Liver (tissue), 9 donors: ENCODE data around the gene TDRD7. TPM values are rescaled to one million over a fixed set of nuclear protein-coding genes. Genes with fewer than 3 reads are reported as not detected.

Experiments
- DNase-seq: peaks from one replicate; pipeline ENCODE4 v3.0.0-alpha.2; 2017; ENCODE audit warnings: low spot score
- H3K27ac ChIP-seq, 2 donors: one replicate each; pipeline ENCODE4 v1.7.0; 2013; ENCODE audit warnings: inconsistent platforms in 2 of 2, low read length in 2 of 2, control low read depth in 1 of 2, low read depth in 1 of 2, mild to moderate bottlenecking in 1 of 2
- H3K27me3 ChIP-seq, 4 donors: one replicate each; pipeline versions ENCODE4 v1.6.1 to v1.7.0; 2013; ENCODE audit warnings: low read length in 3 of 4, inconsistent platforms in 1 of 4, mild to moderate bottlenecking in 1 of 4, moderate library complexity in 1 of 4; ENCODE audit not compliant: control insufficient read depth in 4 of 4, insufficient read depth in 4 of 4
- H3K36me3 ChIP-seq, 4 donors: one replicate each; pipeline versions ENCODE4 v1.6.1 to v1.7.0; 2013; ENCODE audit warnings: low read length in 3 of 4, mild to moderate bottlenecking in 3 of 4, low read depth in 1 of 4, moderate library complexity in 1 of 4; ENCODE audit not compliant: control insufficient read depth in 4 of 4, insufficient read depth in 3 of 4
- H3K4me1 ChIP-seq, 4 donors: one replicate each; pipeline versions ENCODE4 v1.6.1 to v1.7.0; 2013; ENCODE audit warnings: low read length in 3 of 4, mild to moderate bottlenecking in 3 of 4, moderate library complexity in 1 of 4; ENCODE audit not compliant: control insufficient read depth in 4 of 4, insufficient read depth in 4 of 4
- H3K4me3 ChIP-seq, 3 donors: one replicate each; pipeline versions ENCODE4 v1.6.1 to v1.7.0; 2013; ENCODE audit warnings: low read length in 3 of 3, control low read depth in 1 of 3, low read depth in 1 of 3, mild to moderate bottlenecking in 1 of 3
- H3K9ac ChIP-seq, 2 donors: one replicate each; pipeline ENCODE4 v1.7.0; 2013; ENCODE audit warnings: low read length in 2 of 2, mild to moderate bottlenecking in 2 of 2, moderate library complexity in 2 of 2, control low read depth in 1 of 2, low read depth in 1 of 2
- H3K9me3 ChIP-seq, 4 donors: one replicate each; pipeline versions ENCODE4 v1.6.1 to v1.7.0; 2013; ENCODE audit warnings: low read length in 3 of 4; ENCODE audit not compliant: control insufficient read depth in 4 of 4
- ATF3 ChIP-seq: IDR thresholded peaks from 2 replicates; pipeline ENCODE4 v1.6.1; 2016; ENCODE audit warnings: antibody characterized with exemption
- CTCF ChIP-seq: fragments of 150-350 bp; IDR thresholded peaks from 2 replicates; pipeline ENCODE4 v1.5.1; 2017; ENCODE audit warnings: improper control_type of control experiment, low read depth, low read length; ENCODE audit not compliant: missing input control
- EGR1 ChIP-seq, 2 donors: IDR thresholded peaks; 2 replicates each; pipeline ENCODE4 v1.6.1; 2016 to 2018; ENCODE audit warnings: antibody characterized with exemption in 2 of 2, low read depth in 2 of 2
- FOXA1 ChIP-seq: IDR thresholded peaks from 2 replicates; pipeline ENCODE4 v1.6.1; 2016; ENCODE audit warnings: antibody characterized with exemption
- FOXA2 ChIP-seq: IDR thresholded peaks from 2 replicates; pipeline ENCODE4 v1.6.1; 2016; ENCODE audit warnings: antibody characterized with exemption
- GABPA ChIP-seq, 2 donors: IDR thresholded peaks in 1 of 2; conservative IDR thresholded peaks in 1 of 2; 2 replicates each; pipeline ENCODE4 v1.6.1; 2016; ENCODE audit warnings: antibody characterized with exemption in 2 of 2, mild to moderate bottlenecking in 1 of 2, moderate library complexity in 1 of 2
- HNF4A ChIP-seq, 2 donors: conservative IDR thresholded peaks; 2 replicates each; pipeline ENCODE4 v1.6.1; 2016; ENCODE audit warnings: antibody characterized with exemption in 2 of 2, mild to moderate bottlenecking in 2 of 2
- HNF4G ChIP-seq: IDR thresholded peaks from 2 replicates; pipeline ENCODE4 v1.6.1; 2016; ENCODE audit warnings: antibody characterized with exemption
- JUND ChIP-seq, 2 donors: IDR thresholded peaks; 2 replicates each; pipeline ENCODE4 v1.6.1; 2016; ENCODE audit warnings: antibody characterized with exemption in 2 of 2
- MAX ChIP-seq: IDR thresholded peaks from 2 replicates; pipeline ENCODE4 v1.6.1; 2016; ENCODE audit warnings: antibody characterized with exemption
- NR2F2 ChIP-seq: IDR thresholded peaks from 2 replicates; pipeline ENCODE4 v1.6.1; 2016; ENCODE audit warnings: antibody characterized with exemption
- RAD21 ChIP-seq, 2 donors: IDR thresholded peaks; 2 replicates each; pipeline ENCODE4 v1.6.1; 2016; ENCODE audit warnings: antibody characterized with exemption in 2 of 2, mild to moderate bottlenecking in 2 of 2
- REST ChIP-seq: IDR thresholded peaks from 2 replicates; pipeline ENCODE4 v1.6.1; 2016; ENCODE audit warnings: antibody characterized with exemption, mild to moderate bottlenecking
- RXRA ChIP-seq, 2 donors: IDR thresholded peaks; 2 replicates each; pipeline ENCODE4 v1.6.1; 2017 to 2018; ENCODE audit warnings: antibody characterized with exemption in 2 of 2, mild to moderate bottlenecking in 1 of 2
- TAF1 ChIP-seq: conservative IDR thresholded peaks from 2 replicates; pipeline ENCODE4 v1.6.1; 2016; ENCODE audit warnings: antibody characterized with exemption, mild to moderate bottlenecking
- YY1 ChIP-seq: IDR thresholded peaks from 2 replicates; pipeline ENCODE4 v1.6.1; 2016; ENCODE audit warnings: antibody characterized with exemption, mild to moderate bottlenecking
- ZBTB33 ChIP-seq: IDR thresholded peaks from 2 replicates; pipeline ENCODE4 v1.6.1; 2016; ENCODE audit warnings: antibody characterized with exemption
- WGBS: extraction: QIAGEN DNeasy Blood & Tissue Kit; methylation state at CpG from one replicate; pipeline ENCODE4 v1.1.7; 2013; 5-methylcytosine and 5-hydroxymethylcytosine counted together
- polyA plus RNA-seq, 2 donors: library from polyadenylated mRNA; stranded (reverse) in 1 of 2; unstranded in 1 of 2; fragments of 200-250 nt in 1 of 2; fragments of >200 nt in 1 of 2; fragmentation: Nextera tagmentation in 1 of 2; extraction: Ambion mirVana in 1 of 2; gene quantifications; one replicate each; pipeline versions ENCODE4 v1.2.1 to v1.2.3, GENCODE V29; 2013 to 2015
- total RNA-seq, 2 donors: library from RNA; depleted of rRNA; stranded (reverse); fragments of >200 nt; gene quantifications; one replicate each; pipeline ENCODE4 v1.2.3, GENCODE V29; 2014
- donor health status: healthy.
- donor health status: healthy.
- donor health status: healthy.
- donor health status: healthy.
- donor health status: healthy.

TDRD7 gene
- total and polyA plus RNA-seq, 4 donors = 3.6 to 6.9 (median 5.4) TPM

GRCh38 chr9:97506787-97507186 is 94.9 kb downstream of the TDRD7 start:
- Histone ChIP-seq H3K4me3 (no peak overlapping the region), H3K9me3 (no peaks in the 10 kb centered on the region), H3K27ac (no peak overlapping the region), H3K36me3 (no peaks in the 10 kb centered on the region), H3K27me3 (no peaks in the 10 kb centered on the region), H3K9ac (no peak overlapping the region), H3K4me1 (peaks cover 3 to 15% (median 10%) of the 10 kb centered on the region in 4 donors)
- 92% methylated on average over 1 of the region's 1 CpG for WGBS
- TF ChIP-seq TAF1 = no peak
- TF ChIP-seq ATF3 = no peak
- no peak for TF ChIP-seq HNF4G
- no peak for TF ChIP-seq GABPA (IDR thresholded peaks at IDR 0.05 in 1 of 2, conservative IDR thresholded peaks at IDR 0.05 in 1 of 2)
- no peak for TF ChIP-seq REST
- TF ChIP-seq RXRA (IDR thresholded peaks at IDR 0.05) = no peak
- no peak for TF ChIP-seq EGR1 (IDR thresholded peaks at IDR 0.05; ENCODE audit: low read depth in 2 of 2)
- TF ChIP-seq ZBTB33 = no peak
- DNase-seq = no peak

GRCh38 chr9:97507428-97507984 is 95.6 kb downstream of the TDRD7 start:
- 97% methylated on average over 5 of the region's 5 CpGs for WGBS
- no peaks in the 10 kb centered on the region for H3K9me3 ChIP-seq
- no peak for TF ChIP-seq JUND (IDR thresholded peaks at IDR 0.05)
- no peak for TF ChIP-seq HNF4A (conservative IDR thresholded peaks at IDR 0.05)
- TF ChIP-seq GABPA (IDR thresholded peaks at IDR 0.05 in 1 of 2, conservative IDR thresholded peaks at IDR 0.05 in 1 of 2) = no peak
- TF ChIP-seq RXRA (IDR thresholded peaks at IDR 0.05) = no peak
- no peak for TF ChIP-seq REST
- no peak for TF ChIP-seq YY1
- TF ChIP-seq NR2F2 = no peak
- no peak for TF ChIP-seq ATF3
- TF ChIP-seq HNF4G = no peak
- no peak for TF ChIP-seq MAX
- TF ChIP-seq RAD21 (IDR thresholded peaks at IDR 0.05) = no peak
- TF ChIP-seq EGR1 (IDR thresholded peaks at IDR 0.05; ENCODE audit: low read depth in 2 of 2) = no peak
- TF ChIP-seq FOXA1 = no peak
- no peak for TF ChIP-seq CTCF
- no peak for TF ChIP-seq ZBTB33
- no peak for TF ChIP-seq FOXA2
- peaks cover 2 to 8% (median 5%) of the 10 kb centered on the region in 4 donors for H3K4me1 ChIP-seq
- no peak overlapping the region for H3K9ac ChIP-seq
- DNase-seq = no peak
- H3K4me3 ChIP-seq = no peak overlapping the region
- H3K36me3 ChIP-seq = no peaks in the 10 kb centered on the region
- no peaks in the 10 kb centered on the region for H3K27me3 ChIP-seq
- H3K27ac ChIP-seq = no peak overlapping the region
